Effector memory CD4-positive, alpha-beta T cell (primary cell): Measurements from ENCODE around the gene ADAM22.

ENCODE experiments used
- DNase-seq, 3 donors: peaks; one replicate each; pipeline ENCODE4 v3.0.0-alpha.2; 2020
- H3K27ac ChIP-seq: 2 replicates; pipeline ENCODE4 v1.7.0; 2013; ENCODE audit warnings: mild to moderate bottlenecking, low read length, moderate library complexity; ENCODE audit not compliant: insufficient read depth, poor library complexity, severe bottlenecking
- H3K27me3 ChIP-seq: replicated peaks from 2 replicates; pipeline ENCODE4 v1.7.0; 2013; ENCODE audit warnings: mild to moderate bottlenecking, low read length; ENCODE audit not compliant: insufficient read depth, control insufficient read depth, poor library complexity, severe bottlenecking
- H3K36me3 ChIP-seq: 2 replicates; pipeline ENCODE4 v1.7.0; 2013; ENCODE audit warnings: mild to moderate bottlenecking, low read length, moderate library complexity; ENCODE audit not compliant: control insufficient read depth, insufficient read depth
- H3K4me1 ChIP-seq: 2 replicates; pipeline ENCODE4 v1.7.0; 2013; ENCODE audit warnings: low read length, mild to moderate bottlenecking; ENCODE audit not compliant: control insufficient read depth, insufficient read depth, poor library complexity, severe bottlenecking
- H3K4me3 ChIP-seq: 2 replicates; pipeline ENCODE4 v1.7.0; 2013; ENCODE audit warnings: low read length, low read depth, mild to moderate bottlenecking; ENCODE audit not compliant: insufficient read depth, poor library complexity, severe bottlenecking
- H3K9me3 ChIP-seq: 2 replicates; pipeline ENCODE4 v1.7.0; 2013; ENCODE audit warnings: mild to moderate bottlenecking, low read length, moderate library complexity; ENCODE audit not compliant: control insufficient read depth

Gene ADAM22

DNA sequence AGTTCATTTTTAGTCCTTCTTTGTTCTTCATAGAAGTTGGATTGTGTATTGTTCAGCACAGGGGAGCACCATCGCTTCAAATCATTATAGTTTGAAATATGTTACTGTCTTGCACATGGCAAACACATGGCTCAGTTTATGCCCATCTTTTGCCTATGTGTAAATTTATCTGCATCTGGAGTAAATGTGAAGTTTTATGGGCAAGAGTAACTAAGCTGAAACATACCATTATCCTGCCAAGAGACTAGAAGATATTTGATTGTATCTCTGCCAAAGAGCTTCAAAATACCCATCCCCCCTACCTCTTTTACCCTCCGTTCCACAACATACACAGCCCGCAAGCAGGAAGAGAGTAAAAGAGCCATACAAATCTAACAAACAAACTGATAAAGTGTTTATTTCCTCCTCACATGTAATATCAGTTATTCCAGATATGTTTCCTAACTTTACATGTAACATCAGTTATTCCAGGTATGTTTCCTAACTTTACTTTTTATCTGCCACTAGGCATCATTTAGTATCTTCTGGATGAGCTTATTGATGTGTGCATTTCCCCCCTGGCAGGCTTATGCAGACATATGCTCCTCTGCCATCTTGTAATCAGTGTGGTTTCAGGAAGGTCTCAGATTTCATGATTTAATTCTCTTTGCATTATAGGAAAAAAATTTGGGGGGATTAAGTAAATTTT, 158.1 kb downstream of the ADAM22 start:
- Histone ChIP-seq H3K36me3 (no peaks in the 10 kb centered on the region), H3K4me1 (no peaks in the 10 kb centered on the region), H3K27ac (no peak overlapping the region), H3K4me3 (no peak overlapping the region), H3K27me3 (no peaks in the 10 kb centered on the region), H3K9me3 (no peaks in the 10 kb centered on the region)
- no peak for DNase-seq

DNA sequence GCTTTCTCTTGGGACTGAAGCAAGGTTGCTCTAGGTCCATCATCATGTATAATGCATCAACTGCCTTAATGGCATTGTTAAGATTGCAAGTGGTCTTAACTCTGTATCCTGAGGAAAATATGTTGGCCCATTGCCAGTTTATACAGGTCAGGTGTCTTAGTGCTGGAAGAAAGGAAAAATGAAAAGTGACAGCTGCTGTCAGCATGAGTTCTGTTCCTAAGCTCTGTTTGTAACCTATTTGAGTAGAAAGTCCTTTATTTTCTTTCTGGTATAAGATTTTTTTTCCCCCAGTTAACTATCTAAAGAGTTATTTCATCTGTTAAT, 158.6 kb downstream of the ADAM22 start:
- no peaks in the 10 kb centered on the region for H3K9me3 ChIP-seq
- no peak overlapping the region for H3K27ac ChIP-seq
- H3K27me3 ChIP-seq = no peaks in the 10 kb centered on the region
- H3K4me1 ChIP-seq = no peaks in the 10 kb centered on the region
- H3K4me3 ChIP-seq = no peak overlapping the region
- no peaks in the 10 kb centered on the region for H3K36me3 ChIP-seq
- DNase-seq = no peak

DNA sequence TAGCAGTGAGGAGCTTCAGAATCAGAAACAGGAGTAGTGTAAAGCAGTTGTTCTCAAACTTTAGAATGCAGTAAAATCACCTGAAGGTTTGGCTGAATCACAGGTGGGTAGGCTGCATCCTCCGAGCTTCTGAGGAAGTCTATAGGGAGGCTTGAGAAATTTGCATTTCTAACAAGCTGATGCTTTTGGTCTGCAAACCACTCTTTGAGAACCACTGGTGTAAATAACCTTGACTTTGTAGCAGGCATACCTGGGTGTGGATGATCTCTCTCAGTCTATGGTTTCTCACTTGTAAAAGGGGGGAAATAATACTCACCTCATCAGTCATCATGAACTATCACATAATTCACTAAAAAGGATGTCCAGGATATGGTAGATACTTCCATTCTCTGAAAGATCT, 167.7 kb downstream of the ADAM22 start:
- no peak for DNase-seq
- Histone ChIP-seq H3K4me1 (no peaks in the 10 kb centered on the region), H3K27me3 (no peaks in the 10 kb centered on the region), H3K27ac (no peak overlapping the region), H3K9me3 (no peaks in the 10 kb centered on the region), H3K4me3 (no peak overlapping the region), H3K36me3 (no peaks in the 10 kb centered on the region)

DNA sequence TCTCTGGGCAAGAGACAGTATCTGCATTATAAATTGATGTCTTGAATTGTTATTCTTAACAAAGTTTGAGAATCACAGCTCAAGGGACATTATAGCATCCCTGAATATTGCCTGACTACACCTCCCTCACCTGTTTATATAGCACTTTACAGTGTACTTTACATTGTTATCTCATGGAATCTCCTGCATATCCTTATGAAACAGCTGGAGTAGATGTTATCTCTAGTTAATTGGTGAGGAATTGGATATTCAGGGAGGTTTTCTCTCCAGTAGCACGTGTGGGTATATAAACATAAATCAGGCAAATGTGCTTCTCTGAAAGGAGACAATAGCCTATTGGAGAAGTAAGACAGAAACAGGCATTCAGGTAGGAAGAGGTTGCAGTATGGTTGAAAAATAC, 168.6 kb downstream of the ADAM22 start:
- no peaks in the 10 kb centered on the region for H3K36me3 ChIP-seq
- no peaks in the 10 kb centered on the region for H3K9me3 ChIP-seq
- no peaks in the 10 kb centered on the region for H3K4me1 ChIP-seq
- H3K4me3 ChIP-seq = no peak overlapping the region
- DNase-seq = no peak
- H3K27me3 ChIP-seq = no peaks in the 10 kb centered on the region
- H3K27ac ChIP-seq = no peak overlapping the region

DNA sequence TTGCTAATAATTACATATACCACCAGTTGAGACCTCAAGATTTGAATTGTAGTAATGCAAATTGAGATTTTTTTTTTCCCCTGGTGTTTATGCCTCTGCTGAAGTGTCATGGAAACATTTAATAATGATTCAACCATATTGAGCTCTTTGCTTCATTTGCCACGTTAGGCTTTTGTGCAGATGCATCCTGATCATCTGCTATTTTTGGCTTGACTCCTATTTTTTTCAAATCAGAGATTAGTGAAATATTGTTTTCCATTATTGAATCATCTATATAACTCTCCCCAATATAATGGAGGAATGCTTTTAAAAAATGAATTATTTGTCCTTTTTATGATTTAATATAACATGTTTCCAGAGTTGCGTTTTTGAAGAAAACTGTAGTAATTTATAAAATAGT, 170.7 kb downstream of the ADAM22 start:
- H3K4me3 ChIP-seq = no peak overlapping the region
- no peak for DNase-seq
- no peaks in the 10 kb centered on the region for H3K4me1 ChIP-seq
- no peaks in the 10 kb centered on the region for H3K36me3 ChIP-seq
- H3K27me3 ChIP-seq = no peaks in the 10 kb centered on the region
- no peak overlapping the region for H3K27ac ChIP-seq
- no peaks in the 10 kb centered on the region for H3K9me3 ChIP-seq

DNA sequence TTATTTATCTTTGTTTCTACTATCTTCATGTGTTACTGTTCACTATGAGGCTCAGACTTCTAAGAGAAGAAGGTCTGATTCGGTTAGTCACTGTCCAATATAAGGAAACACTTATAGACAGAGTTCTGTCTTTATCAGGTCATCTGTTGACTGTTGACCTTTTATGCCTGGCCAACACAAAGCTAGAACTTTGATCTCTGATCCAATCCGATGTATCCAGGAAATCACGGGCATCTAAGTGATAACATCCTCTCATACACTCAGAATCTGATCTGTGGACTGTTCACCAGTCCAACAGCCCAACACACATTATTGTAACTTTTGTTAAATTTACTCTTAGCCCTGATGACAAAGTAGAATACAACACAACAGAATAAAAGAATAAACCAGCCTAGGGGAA, 171.2 kb downstream of the ADAM22 start:
- no peaks in the 10 kb centered on the region for H3K4me1 ChIP-seq
- no peak overlapping the region for H3K27ac ChIP-seq
- no peaks in the 10 kb centered on the region for H3K27me3 ChIP-seq
- H3K9me3 ChIP-seq = no peaks in the 10 kb centered on the region
- no peaks in the 10 kb centered on the region for H3K36me3 ChIP-seq
- DNase-seq = no peak
- no peak overlapping the region for H3K4me3 ChIP-seq

DNA sequence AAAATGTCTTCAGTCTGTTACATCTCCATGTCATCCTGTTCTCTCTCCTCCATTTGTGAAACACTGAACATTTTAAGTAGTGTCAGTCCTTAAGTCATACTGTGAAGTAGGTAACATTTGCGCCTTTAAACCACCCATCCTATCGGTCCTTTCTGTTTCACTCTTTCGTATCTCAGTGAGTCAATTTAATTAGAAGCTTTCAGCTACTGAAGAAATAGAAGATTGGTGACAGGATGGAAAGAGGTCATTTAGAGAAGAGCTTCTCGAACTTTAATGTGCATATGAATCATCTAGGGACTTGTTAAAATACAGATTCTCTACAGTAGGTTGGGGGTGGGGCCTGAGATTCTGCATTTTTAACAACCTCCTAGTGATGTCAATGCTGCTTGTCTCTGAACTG, 172.4 kb downstream of the ADAM22 start:
- no peaks in the 10 kb centered on the region for H3K27me3 ChIP-seq
- H3K36me3 ChIP-seq = no peaks in the 10 kb centered on the region
- no peaks in the 10 kb centered on the region for H3K9me3 ChIP-seq
- no peak overlapping the region for H3K4me3 ChIP-seq
- DNase-seq = no peak
- no peaks in the 10 kb centered on the region for H3K4me1 ChIP-seq
- no peak overlapping the region for H3K27ac ChIP-seq

DNA sequence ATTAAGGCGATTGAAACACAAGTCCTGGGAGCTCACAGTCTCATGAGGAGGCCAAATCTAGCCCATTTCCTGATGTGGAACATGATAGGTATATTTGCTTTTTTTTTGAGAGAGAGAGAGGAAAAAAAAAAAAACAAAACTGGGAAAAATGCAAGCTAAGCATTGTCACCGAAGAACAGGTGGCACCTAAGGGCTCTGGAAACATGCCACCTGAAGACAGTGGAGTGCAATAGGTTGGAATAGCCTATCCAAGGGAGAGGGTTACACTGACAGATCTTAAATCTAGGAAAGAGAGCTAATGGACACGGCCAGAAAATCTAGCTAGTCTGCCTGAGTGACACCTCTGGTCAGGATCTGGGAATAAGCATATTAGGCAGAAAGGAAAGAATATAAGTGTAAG, 175.6 kb downstream of the ADAM22 start:
- no peaks in the 10 kb centered on the region for H3K27me3 ChIP-seq
- H3K36me3 ChIP-seq = no peaks in the 10 kb centered on the region
- no peak for DNase-seq
- H3K27ac ChIP-seq = no peak overlapping the region
- no peak overlapping the region for H3K4me3 ChIP-seq
- H3K4me1 ChIP-seq = no peaks in the 10 kb centered on the region
- H3K9me3 ChIP-seq = no peaks in the 10 kb centered on the region

DNA sequence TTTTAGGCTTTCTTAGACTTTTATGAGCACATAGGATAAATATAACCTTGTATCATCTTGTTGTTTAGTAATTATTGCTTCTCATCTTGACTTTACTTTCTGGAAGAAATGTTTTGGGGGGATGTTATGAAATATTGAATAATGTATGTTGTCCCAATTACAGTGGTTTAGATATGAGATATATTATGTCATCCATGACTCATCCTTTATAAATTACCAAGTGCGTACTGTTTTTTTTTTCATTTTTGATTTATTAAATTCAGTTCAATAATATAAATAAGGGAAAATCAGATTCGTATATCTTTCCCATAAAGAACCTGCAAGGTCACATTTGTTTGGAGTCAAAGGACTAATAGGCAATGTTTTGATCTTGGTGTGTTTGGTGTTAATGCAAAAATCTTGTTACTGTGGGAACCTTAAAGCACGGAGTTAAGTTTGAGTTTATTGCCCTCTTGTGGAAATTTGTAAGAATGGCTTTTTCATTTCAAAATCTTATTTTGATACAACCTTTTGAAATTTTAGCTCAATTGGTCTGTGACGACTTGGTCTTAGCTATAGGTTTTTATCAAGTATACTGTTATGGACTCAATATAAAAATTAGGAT, 177.2 kb downstream of the ADAM22 start:
- Histone ChIP-seq H3K27me3 (no peaks in the 10 kb centered on the region), H3K4me1 (no peaks in the 10 kb centered on the region), H3K27ac (no peak overlapping the region), H3K36me3 (no peaks in the 10 kb centered on the region), H3K9me3 (no peaks in the 10 kb centered on the region), H3K4me3 (no peak overlapping the region)
- DNase-seq = no peak

DNA sequence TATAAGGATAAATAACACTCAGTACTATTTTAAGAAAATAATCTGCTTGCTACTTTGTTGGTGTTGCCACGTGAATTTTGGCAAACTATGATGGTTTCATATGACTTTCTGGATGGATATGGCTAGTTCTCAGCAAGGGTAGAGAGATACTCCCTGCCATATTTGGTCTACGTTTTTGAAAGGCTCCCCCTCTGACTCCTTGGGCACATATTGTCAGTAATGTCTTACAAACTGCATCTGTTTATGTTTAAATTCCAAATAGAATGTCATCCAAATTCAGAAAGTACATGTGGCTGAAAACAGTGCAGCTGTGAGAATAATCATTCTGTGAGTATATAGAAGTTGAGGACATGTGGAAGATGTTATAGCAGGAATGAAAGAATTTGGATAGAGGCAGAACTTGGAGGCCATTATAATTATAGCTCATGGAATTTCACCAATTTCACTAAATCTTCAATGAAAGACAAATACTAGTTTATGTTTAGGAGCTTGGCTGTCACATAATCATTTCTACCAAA, 178.0 kb downstream of the ADAM22 start:
- Histone ChIP-seq H3K27ac (no peak overlapping the region), H3K4me3 (no peak overlapping the region)

More for the DNA sequence above, 178.0 kb downstream of the ADAM22 start:
- Histone ChIP-seq H3K27me3 (no peaks in the 10 kb centered on the region), H3K36me3 (no peaks in the 10 kb centered on the region), H3K4me1 (no peaks in the 10 kb centered on the region), H3K9me3 (no peaks in the 10 kb centered on the region)
- no peak for DNase-seq
